ENCODE data around the gene TRIM25.

The TRIM25 gene

GRCh38 chr17:56908001-56908542 lies 5.8 kb downstream of the TRIM25 start:
- Histone ChIP-seq H3K36me3 (peaks cover 41 to 55% (median 41%) of the 10 kb centered on the region in 3 donors), H3K27ac (no peak overlapping the region), H3K9me3 (no peaks in the 10 kb centered on the region), H3K4me1 (peaks cover 0 to 39% (median 18%) of the 10 kb centered on the region in 4 donors), H3K27me3 (no peaks in the 10 kb centered on the region), H3K4me3 (no peak overlapping the region)
- DNase-seq = peak; percentile 72
- no peak for TF ChIP-seq CTCF (IDR thresholded peaks at IDR 0.05)
- intact Hi-C loops (cut with DNase I; ENCODE audit: low total_unique reads) = no loop called here

- H3K4me1 ChIP-seq = peaks cover 0 to 2% (median 0%) of the 10 kb centered on the region in 4 donors
- H3K27me3 ChIP-seq = no peaks in the 10 kb centered on the region
- no peaks in the 10 kb centered on the region for H3K9me3 ChIP-seq
- no peak overlapping the region for H3K27ac ChIP-seq
- TF ChIP-seq CTCF (IDR thresholded peaks at IDR 0.05) = no peak
- intact Hi-C loops (cut with DNase I; ENCODE audit: low total_unique reads) = no loop called here
- no peak for DNase-seq
- H3K4me3 ChIP-seq = no peak overlapping the region
- H3K36me3 ChIP-seq = peaks cover 59 to 100% (median 80%) of the 10 kb centered on the region in 3 donors
These were observed 10.3 kb downstream of the TRIM25 start for GRCh38 chr17:56903560-56903959.

DNA sequence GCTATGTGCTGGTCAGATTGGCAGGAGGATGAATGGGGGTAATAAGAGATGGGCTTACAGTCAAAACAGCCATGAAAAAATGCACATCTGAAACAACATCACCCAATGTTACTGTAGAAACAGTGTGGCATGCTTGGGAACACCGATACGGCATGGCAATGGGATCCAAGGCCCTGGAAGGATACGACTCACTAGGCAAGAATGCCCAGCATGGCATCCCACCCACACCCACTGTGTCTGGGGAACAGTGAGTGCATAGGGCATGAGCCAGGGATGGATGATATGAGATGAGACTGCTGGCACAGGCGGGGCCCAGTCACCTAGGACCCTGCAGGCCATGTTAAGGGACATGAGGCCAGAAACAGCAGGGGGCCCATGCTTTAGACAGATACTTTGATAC lies 11.5 kb downstream of the TRIM25 start:
- no peak for DNase-seq
- H3K27ac ChIP-seq = no peak overlapping the region
- H3K4me1 ChIP-seq = no peaks in the 10 kb centered on the region
- intact Hi-C loops (cut with DNase I; ENCODE audit: low total_unique reads) = no loop called here
- H3K36me3 ChIP-seq = peaks cover 51 to 100% (median 75%) of the 10 kb centered on the region in 3 donors
- no peaks in the 10 kb centered on the region for H3K9me3 ChIP-seq
- no peak for TF ChIP-seq CTCF (IDR thresholded peaks at IDR 0.05)
- H3K27me3 ChIP-seq = no peaks in the 10 kb centered on the region
- no peak overlapping the region for H3K4me3 ChIP-seq

DNA sequence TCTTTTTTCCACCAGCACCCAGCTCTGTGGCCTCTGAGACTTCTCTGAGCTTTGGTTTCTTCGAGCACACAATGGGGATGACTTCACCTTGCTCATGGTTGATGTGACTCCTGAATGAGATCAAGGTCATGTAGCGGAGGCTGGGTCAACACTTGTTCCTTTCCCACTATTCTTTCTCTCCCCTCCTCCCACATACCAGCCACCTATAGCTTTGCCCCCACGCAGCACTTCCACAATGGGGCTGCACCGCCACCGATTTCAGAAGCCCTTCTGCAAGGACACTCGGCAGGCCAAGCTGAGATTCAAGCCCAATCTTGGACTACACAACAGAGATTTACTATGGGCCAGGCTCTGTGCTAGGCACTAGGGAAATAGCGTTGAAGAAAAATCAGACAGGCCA lies 14.4 kb downstream of the TRIM25 start:
- H3K9me3 ChIP-seq = no peaks in the 10 kb centered on the region
- no peaks in the 10 kb centered on the region for H3K27me3 ChIP-seq
- DNase-seq = peak in 1 of 2 donors; percentile 10
- no peaks in the 10 kb centered on the region for H3K4me1 ChIP-seq
- H3K36me3 ChIP-seq = peaks cover 44 to 100% (median 74%) of the 10 kb centered on the region in 3 donors
- TF ChIP-seq CTCF (IDR thresholded peaks at IDR 0.05) = no peak
- no peak overlapping the region for H3K4me3 ChIP-seq
- no peak overlapping the region for H3K27ac ChIP-seq
- intact Hi-C loops (cut with DNase I; ENCODE audit: low total_unique reads) = no loop called here

GRCh38 chr17:56898874-56899273 lies 15.0 kb downstream of the TRIM25 start:
- Histone ChIP-seq H3K4me3 (no peak overlapping the region), H3K9me3 (no peaks in the 10 kb centered on the region), H3K27ac (no peak overlapping the region), H3K27me3 (no peaks in the 10 kb centered on the region), H3K36me3 (peaks cover 44 to 100% (median 74%) of the 10 kb centered on the region in 3 donors), H3K4me1 (no peaks in the 10 kb centered on the region)
- DNase-seq = peak in 1 of 2 donors; percentile 45
- intact Hi-C loops (cut with DNase I; ENCODE audit: low total_unique reads) = no loop called here
- no peak for TF ChIP-seq CTCF (IDR thresholded peaks at IDR 0.05)
